Measurements from ENCODE around the gene GALNT18. TPM values are rescaled to one million over a fixed set of nuclear protein-coding genes. Genes with fewer than 3 reads are reported as not detected.

GALNT18 gene
- total and polyA plus RNA-seq, 4 donors: 2.1 to 11.0 (median 3.8) TPM

- no peak overlapping the region for H3K9ac ChIP-seq (ENCODE audit: low read depth in 1 of 2, low read length in 2 of 2)
- H3K36me3 ChIP-seq (ENCODE audit: control insufficient read depth in 4 of 4, insufficient read depth in 3 of 4, low read depth in 1 of 4, low read length in 3 of 4): no peaks in the 10 kb centered on the region
- H3K4me1 ChIP-seq (ENCODE audit: control insufficient read depth in 4 of 4, insufficient read depth in 4 of 4, low read length in 3 of 4): no peaks in the 10 kb centered on the region
- no peak overlapping the region for H3K4me3 ChIP-seq (ENCODE audit: low read depth in 1 of 3, low read length in 3 of 3)
- H3K27me3 ChIP-seq (ENCODE audit: control insufficient read depth in 4 of 4, insufficient read depth in 4 of 4, low read length in 3 of 4): no peaks in the 10 kb centered on the region
- WGBS: 95% methylated on average over 7 of the region's 7 CpGs
- H3K9me3 ChIP-seq (ENCODE audit: control insufficient read depth in 4 of 4, low read length in 3 of 4): no peaks in the 10 kb centered on the region
- TF ChIP-seq RXRA (IDR thresholded peaks at IDR 0.05): no peak
- no peak for TF ChIP-seq HNF4A (conservative IDR thresholded peaks at IDR 0.05)
- no peak for TF ChIP-seq TAF1 (conservative IDR thresholded peaks at IDR 0.05)
- no peak for TF ChIP-seq MAX (IDR thresholded peaks at IDR 0.05)
- no peak for TF ChIP-seq ATF3 (IDR thresholded peaks at IDR 0.05)
- no peak for TF ChIP-seq NR2F2 (IDR thresholded peaks at IDR 0.05)
- TF ChIP-seq HNF4G (IDR thresholded peaks at IDR 0.05): no peak
- TF ChIP-seq JUND (IDR thresholded peaks at IDR 0.05): no peak
- TF ChIP-seq FOXA1 (IDR thresholded peaks at IDR 0.05): no peak
- no peak for TF ChIP-seq EGR1 (IDR thresholded peaks at IDR 0.05; ENCODE audit: low read depth in 2 of 2)
- TF ChIP-seq FOXA2 (IDR thresholded peaks at IDR 0.05): no peak
- no peak for TF ChIP-seq CTCF (IDR thresholded peaks at IDR 0.05; ENCODE audit: low read depth, low read length, missing input control)
- TF ChIP-seq RAD21 (IDR thresholded peaks at IDR 0.05): no peak
- no peak for DNase-seq (ENCODE audit: low spot score)
- H3K27ac ChIP-seq (ENCODE audit: low read depth in 1 of 2, low read length in 2 of 2): no peak overlapping the region
These were observed 49.9 kb downstream of the GALNT18 start for GRCh38 chr11:11571893-11572292.

GRCh38 chr11:11570823-11571222 lies 51.0 kb downstream of the GALNT18 start:
- Histone ChIP-seq H3K9ac (ENCODE audit: low read depth in 1 of 2, low read length in 2 of 2) (no peak overlapping the region), H3K36me3 (ENCODE audit: control insufficient read depth in 4 of 4, insufficient read depth in 3 of 4, low read depth in 1 of 4, low read length in 3 of 4) (no peaks in the 10 kb centered on the region), H3K27me3 (ENCODE audit: control insufficient read depth in 4 of 4, insufficient read depth in 4 of 4, low read length in 3 of 4) (no peaks in the 10 kb centered on the region), H3K4me1 (ENCODE audit: control insufficient read depth in 4 of 4, insufficient read depth in 4 of 4, low read length in 3 of 4) (no peaks in the 10 kb centered on the region), H3K27ac (ENCODE audit: low read depth in 1 of 2, low read length in 2 of 2) (no peak overlapping the region), H3K9me3 (ENCODE audit: control insufficient read depth in 4 of 4, low read length in 3 of 4) (no peaks in the 10 kb centered on the region), H3K4me3 (ENCODE audit: low read depth in 1 of 3, low read length in 3 of 3) (no peak overlapping the region)
- TF ChIP-seq FOXA2 (IDR thresholded peaks at IDR 0.05): no peak
- no peak for TF ChIP-seq YY1 (IDR thresholded peaks at IDR 0.05)
- TF ChIP-seq NR2F2 (IDR thresholded peaks at IDR 0.05): no peak
- no peak for TF ChIP-seq SP1 (IDR thresholded peaks at IDR 0.05)
- TF ChIP-seq ZBTB33 (IDR thresholded peaks at IDR 0.05): no peak
- no peak for TF ChIP-seq HNF4G (IDR thresholded peaks at IDR 0.05)
- DNase-seq (ENCODE audit: low spot score): no peak

- DNase-seq (ENCODE audit: low spot score): no peak
- WGBS: 65% methylated on average over 14 of the region's 14 CpGs
- Histone ChIP-seq H3K36me3 (ENCODE audit: control insufficient read depth in 4 of 4, insufficient read depth in 3 of 4, low read depth in 1 of 4, low read length in 3 of 4) (no peaks in the 10 kb centered on the region), H3K9me3 (ENCODE audit: control insufficient read depth in 4 of 4, low read length in 3 of 4) (no peaks in the 10 kb centered on the region), H3K27me3 (ENCODE audit: control insufficient read depth in 4 of 4, insufficient read depth in 4 of 4, low read length in 3 of 4) (no peaks in the 10 kb centered on the region), H3K4me3 (ENCODE audit: low read depth in 1 of 3, low read length in 3 of 3) (no peak overlapping the region), H3K4me1 (ENCODE audit: control insufficient read depth in 4 of 4, insufficient read depth in 4 of 4, low read length in 3 of 4) (no peaks in the 10 kb centered on the region), H3K27ac (ENCODE audit: low read depth in 1 of 2, low read length in 2 of 2) (peak overlapping the region; percentile 25 to 42), H3K9ac (ENCODE audit: low read depth in 1 of 2, low read length in 2 of 2) (no peak overlapping the region)
- TF ChIP-seq RAD21 (IDR thresholded peaks at IDR 0.05) (peak in 1 of 2 donors; percentile 48), SP1 (IDR thresholded peaks at IDR 0.05) (peak; percentile 22), NR2F2 (IDR thresholded peaks at IDR 0.05) (peak; percentile 56), JUND (IDR thresholded peaks at IDR 0.05) (no peak)
These were observed 51.8 kb downstream of the GALNT18 start for GRCh38 chr11:11569936-11570491.

All from liver (tissue), 9 donors.